Osteoblast (primary cell): ENCODE data around the gene COX5B. TPM values are rescaled to one million over a fixed set of nuclear protein-coding genes. Genes with fewer than 3 reads are reported as not detected.
"Not testable (repeated sequence)": the region's sequence is repeated elsewhere in the genome, so short reads cannot be mapped to it uniquely, and the experiment has no call there.

Source experiments
- DNase-seq: peaks from one replicate; pipeline ENCODE4 v3.0.0; 2011; ENCODE audit warnings: low spot score, mixed read lengths; ENCODE audit not compliant: insufficient read length; ENCODE audit errors: missing footprints
- H2AFZ ChIP-seq: 2 replicates; pipeline ENCODE4 v1.6.0; 2011; ENCODE audit warnings: mild to moderate bottlenecking, low read length
- H3K27ac ChIP-seq: 2 replicates; pipeline ENCODE4 v1.5.1; 2011; ENCODE audit warnings: mild to moderate bottlenecking, low read depth, low read length, moderate library complexity
- H3K27me3 ChIP-seq: 2 replicates; pipeline ENCODE4 v1.6.0; 2012; ENCODE audit warnings: mild to moderate bottlenecking, control low read depth, inconsistent platforms, low read length, moderate library complexity; ENCODE audit not compliant: insufficient read depth
- H3K36me3 ChIP-seq: 2 replicates; pipeline ENCODE4 v1.5.1; 2011; ENCODE audit warnings: mild to moderate bottlenecking, low read length, control low read depth, moderate library complexity; ENCODE audit not compliant: insufficient read depth
- H3K4me1 ChIP-seq: 2 replicates; pipeline ENCODE4 v1.5.1; 2011; ENCODE audit warnings: mild to moderate bottlenecking, low read length, control low read depth, moderate library complexity; ENCODE audit not compliant: insufficient read depth
- H3K4me2 ChIP-seq: 2 replicates; pipeline ENCODE4 v1.6.0; 2011; ENCODE audit warnings: mild to moderate bottlenecking, low read length; ENCODE audit not compliant: insufficient read depth
- H3K4me3 ChIP-seq: fragments of 200-600 bp; sonication (generic); 3 replicates; pipeline ENCODE4 v1.5.1; 2012; ENCODE audit warnings: mild to moderate bottlenecking, low read length, inconsistent platforms; ENCODE audit not compliant: insufficient read depth
- H3K79me2 ChIP-seq: 2 replicates; pipeline ENCODE4 v1.6.0; 2012; ENCODE audit warnings: mild to moderate bottlenecking, low read length, control low read depth, inconsistent platforms; ENCODE audit not compliant: insufficient read depth
- H3K9me3 ChIP-seq: 2 replicates; pipeline ENCODE4 v1.5.1; 2011; ENCODE audit warnings: low read depth, low read length, control low read depth
- H4K20me1 ChIP-seq: 2 replicates; pipeline ENCODE4 v1.6.0; 2012; ENCODE audit warnings: mild to moderate bottlenecking, low read length, control low read depth; ENCODE audit not compliant: insufficient read depth
- CTCF ChIP-seq: IDR thresholded peaks from 2 replicates; pipeline ENCODE4 v1.5.1; 2011; ENCODE audit warnings: mild to moderate bottlenecking, low read depth, low read length, moderate library complexity; ENCODE audit errors: extremely low read depth
- total RNA-seq: library from RNA; depleted of rRNA; stranded (reverse); fragments of >200 nt; gene quantifications from 2 replicates; pipeline ENCODE4 v1.2.3, GENCODE V29; 2012

Gene COX5B
- total RNA-seq, 1 donor = 214 TPM

- not testable (repeated sequence) for H3K79me2 ChIP-seq, H4K20me1 ChIP-seq, H3K27me3 ChIP-seq, H3K36me3 ChIP-seq, DNase-seq, H3K4me1 ChIP-seq, H2AFZ ChIP-seq, H3K9me3 ChIP-seq, H3K27ac ChIP-seq, H3K4me2 ChIP-seq, H3K4me3 ChIP-seq
Measured at GRCh38 chr2:97615746-97616145, 30.1 kb upstream of the COX5B start.

GRCh38 chr2:97617911-97618310, 28.0 kb upstream of the COX5B start:
- DNase-seq = no peak
- H3K27me3 ChIP-seq = no peaks in the 10 kb centered on the region
- no peak for TF ChIP-seq CTCF

GRCh38 chr2:97618939-97619827, 26.7 kb upstream of the COX5B start:
- not testable (repeated sequence) for H3K4me3 ChIP-seq, H3K79me2 ChIP-seq, H4K20me1 ChIP-seq, DNase-seq, H2AFZ ChIP-seq, H3K36me3 ChIP-seq, H3K4me2 ChIP-seq, H3K9me3 ChIP-seq, H3K4me1 ChIP-seq, H3K27ac ChIP-seq, H3K27me3 ChIP-seq

More at GRCh38 chr2:97617911-97618310, 28.0 kb upstream of the COX5B start:
- no peak overlapping the region for H3K4me2 ChIP-seq
- H3K4me1 ChIP-seq = no peaks in the 10 kb centered on the region
- no peak overlapping the region for H3K27ac ChIP-seq
- H4K20me1 ChIP-seq = no peaks in the 10 kb centered on the region
- H2AFZ ChIP-seq = no peak overlapping the region
- H3K4me3 ChIP-seq = no peak overlapping the region
- H3K79me2 ChIP-seq = no peaks in the 10 kb centered on the region
- no peaks in the 10 kb centered on the region for H3K36me3 ChIP-seq
- H3K9me3 ChIP-seq = no peaks in the 10 kb centered on the region

GRCh38 chr2:97620492-97620891, 25.4 kb upstream of the COX5B start:
- not testable (repeated sequence) for H3K27ac ChIP-seq, H3K4me2 ChIP-seq, H3K36me3 ChIP-seq, H3K79me2 ChIP-seq, H3K4me1 ChIP-seq, H2AFZ ChIP-seq, H3K9me3 ChIP-seq, H3K4me3 ChIP-seq, H4K20me1 ChIP-seq, DNase-seq, H3K27me3 ChIP-seq

GRCh38 chr2:97622976-97623375, 22.9 kb upstream of the COX5B start:
- not testable (repeated sequence) for H3K4me1 ChIP-seq, H3K9me3 ChIP-seq, H4K20me1 ChIP-seq, H3K4me3 ChIP-seq, DNase-seq, H3K36me3 ChIP-seq, H2AFZ ChIP-seq, H3K27ac ChIP-seq, H3K4me2 ChIP-seq, H3K27me3 ChIP-seq, H3K79me2 ChIP-seq

- not testable (repeated sequence) for H3K27me3 ChIP-seq, H3K9me3 ChIP-seq, H2AFZ ChIP-seq, H3K27ac ChIP-seq, H3K4me1 ChIP-seq, H3K4me3 ChIP-seq, H3K36me3 ChIP-seq, H3K4me2 ChIP-seq, DNase-seq, H3K79me2 ChIP-seq, H4K20me1 ChIP-seq
Measured at GRCh38 chr2:97625354-97626048, 20.4 kb upstream of the COX5B start.

- H3K4me2 ChIP-seq, H3K27me3 ChIP-seq, H4K20me1 ChIP-seq, H3K4me1 ChIP-seq, H3K4me3 ChIP-seq, H3K79me2 ChIP-seq, H3K27ac ChIP-seq, H2AFZ ChIP-seq, H3K36me3 ChIP-seq, H3K9me3 ChIP-seq: not testable (repeated sequence)
- peak; percentile 51 for DNase-seq
Measured at GRCh38 chr2:97626049-97626430, 19.8 kb upstream of the COX5B start.
